HG02870 (cell line): ENCODE results near the gene JCAD.
A peak's percentile ranks its signal among the peaks of the same experiment; 100 is the strongest.
"Not testable (repeated sequence)": the region's sequence is repeated elsewhere in the genome, so short reads cannot be mapped to it uniquely, and the experiment has no call there.

Source experiments
- ATAC-seq: cut with Tn5 transposase; IDR thresholded peaks from one replicate; pipeline ENCODE4 v1.9.1; 2021; ENCODE audit warnings: mild to moderate bottlenecking, moderate library complexity; ENCODE audit not compliant: unreplicated experiment

JCAD gene

GRCh38 chr10:30059209-30060107, at the start of gene JCAD:
TSS of gene JCAD (minus strand) at chr10:30059586. CDS start at chr10:30047812, 11,774 bp downstream.
- peak; percentile 61 for ATAC-seq

- no peak for ATAC-seq
These were observed 47.6 kb upstream of the JCAD start for GRCh38 chr10:30106987-30107386.

GRCh38 chr10:30103595-30104320, 44.4 kb upstream of the JCAD start:
- no peak for ATAC-seq

GRCh38 chr10:30099706-30100105, 40.3 kb upstream of the JCAD start:
- ATAC-seq: not testable (repeated sequence)

GRCh38 chr10:30099101-30099500, 39.7 kb upstream of the JCAD start:
- ATAC-seq: no peak

GRCh38 chr10:30098629-30099028, 39.2 kb upstream of the JCAD start:
- ATAC-seq: no peak

- no peak for ATAC-seq
These were observed 37.2 kb upstream of the JCAD start for GRCh38 chr10:30096564-30096963.

GRCh38 chr10:30095631-30096422, 36.4 kb upstream of the JCAD start:
- ATAC-seq: no peak

GRCh38 chr10:30094601-30095000, 35.2 kb upstream of the JCAD start:
- no peak for ATAC-seq

GRCh38 chr10:30093303-30093950, 34.0 kb upstream of the JCAD start:
- no peak for ATAC-seq

GRCh38 chr10:30092151-30092790, 32.9 kb upstream of the JCAD start:
- ATAC-seq: no peak

GRCh38 chr10:30091136-30091535, 31.8 kb upstream of the JCAD start:
- ATAC-seq: no peak

GRCh38 chr10:30088178-30088577, 28.8 kb upstream of the JCAD start:
- no peak for ATAC-seq

- ATAC-seq: no peak
These were observed 24.5 kb upstream of the JCAD start for GRCh38 chr10:30083934-30084333.

GRCh38 chr10:30081182-30081581, 21.8 kb upstream of the JCAD start:
- no peak for ATAC-seq

- no peak for ATAC-seq
These were observed 20.8 kb upstream of the JCAD start for GRCh38 chr10:30080161-30080560.

GRCh38 chr10:30079408-30079807, 20.0 kb upstream of the JCAD start:
- ATAC-seq: no peak

GRCh38 chr10:30075481-30075880, 16.1 kb upstream of the JCAD start:
- ATAC-seq: no peak

GRCh38 chr10:30074933-30075332, 15.5 kb upstream of the JCAD start:
- ATAC-seq: no peak

GRCh38 chr10:30074090-30074489, 14.7 kb upstream of the JCAD start:
- ATAC-seq: no peak
